HepG2 (cell line): ENCODE results near the gene C2orf15. TPM values are rescaled to one million over a fixed set of nuclear protein-coding genes. Genes with fewer than 3 reads are reported as not detected.

ENCODE experiments used
- EED ChIP-seq: sonication (generic); formaldehyde crosslinking; IDR thresholded peaks from 2 replicates; pipeline ENCODE4 v1.5.0; 2020; ENCODE audit warnings: mild to moderate bottlenecking, missing genetic modification reagents
- KLF6 ChIP-seq: IDR thresholded peaks from 2 replicates; pipeline ENCODE4 v1.8.0; 2016; ENCODE audit warnings: missing biosample characterization, missing genetic modification reagents
- NFKB2 ChIP-seq: sonication (generic); formaldehyde crosslinking; IDR thresholded peaks from 2 replicates; pipeline ENCODE4 v1.4.0; 2020; ENCODE audit warnings: missing genetic modification reagents, borderline replicate concordance
- NFYC ChIP-seq: IDR thresholded peaks from 2 replicates; pipeline ENCODE4 v1.6.1; 2016; ENCODE audit warnings: missing genetic modification reagents, missing compliant biosample characterization
- RFXAP ChIP-seq: sonication (generic); formaldehyde crosslinking; IDR thresholded peaks from 2 replicates; pipeline ENCODE4 v1.4.0; 2020; ENCODE audit warnings: missing genetic modification reagents, borderline replicate concordance
- TRIM22 ChIP-seq: fragments of 450-650 bp; IDR thresholded peaks from 2 replicates; pipeline ENCODE4 v1.6.1; 2017
- TRIM24 ChIP-seq: sonication (generic); formaldehyde crosslinking; IDR thresholded peaks from 2 replicates; pipeline ENCODE4 v1.8.0; 2022; ENCODE audit warnings: mild to moderate bottlenecking, missing genetic modification reagents
- XBP1 ChIP-seq: sonication (generic); formaldehyde crosslinking; IDR thresholded peaks from 2 replicates; pipeline ENCODE4 v1.5.0; 2020; ENCODE audit warnings: missing genetic modification reagents
- ZFP62 ChIP-seq: sonication (generic); formaldehyde crosslinking; IDR thresholded peaks from 2 replicates; pipeline ENCODE4 v1.4.0; 2020; ENCODE audit warnings: missing genetic modification reagents
- ZNF281 ChIP-seq: sonication (generic); formaldehyde crosslinking; IDR thresholded peaks from 2 replicates; pipeline ENCODE4 v1.4.0; 2020; ENCODE audit warnings: missing genetic modification reagents, borderline replicate concordance
- ZNF335 ChIP-seq: sonication (generic); formaldehyde crosslinking; IDR thresholded peaks from 2 replicates; pipeline ENCODE4 v1.4.0; 2020; ENCODE audit warnings: missing genetic modification reagents
- ZNF691 ChIP-seq: sonication (generic); formaldehyde crosslinking; IDR thresholded peaks from 2 replicates; pipeline ENCODE4 v1.4.0; 2020; ENCODE audit warnings: missing genetic modification reagents, low read depth, mild to moderate bottlenecking, borderline replicate concordance
- ZNF720 ChIP-seq: sonication (generic); formaldehyde crosslinking; IDR thresholded peaks from 2 replicates; pipeline ENCODE4 v1.4.0; 2020; ENCODE audit warnings: missing genetic modification reagents
- ZNF773 ChIP-seq: sonication (generic); formaldehyde crosslinking; IDR thresholded peaks from 2 replicates; pipeline ENCODE4 v1.4.0; 2020; ENCODE audit warnings: missing genetic modification reagents, borderline replicate concordance
- polyA plus RNA-seq, 8 experiments: library from polyadenylated mRNA; depleted of rRNA in 3 of 8; stranded (reverse) in 7 of 8; unstranded in 1 of 8; fragments of >200 nt; fragmentation: Illumina TruSeq in 4 of 8; extraction: Trizol in 4 of 8; gene quantifications; 2 replicates each; pipeline versions ENCODE4 v1.2.1 to v1.2.3, GENCODE V29; 2011 to 2016; ENCODE audit warnings: low read depth in 4 of 8, missing spikeins in 1 of 8, mixed read lengths in 1 of 8; ENCODE audit not compliant: insufficient read depth in 1 of 8
- total RNA-seq, 5 experiments: library from RNA; depleted of rRNA; stranded (reverse); fragments of >200 nt; fragmentation: Illumina TruSeq; extraction: Trizol; gene quantifications; 2 replicates each; pipeline ENCODE4 v1.2.3, GENCODE V29; 2016; ENCODE audit warnings: low read depth in 1 of 5
- TF ChIP-seq, protein P1 (sequence below): sonication (generic); formaldehyde crosslinking; IDR thresholded peaks from 2 replicates; pipeline ENCODE4 v1.9.0; 2021; ENCODE audit warnings: mild to moderate bottlenecking, missing genetic modification reagents
- TF ChIP-seq, protein P2 (sequence below): sonication (generic); formaldehyde crosslinking; IDR thresholded peaks from 2 replicates; pipeline ENCODE4 v1.8.1; 2023; ENCODE audit warnings: missing genetic modification reagents, inconsistent platforms, borderline replicate concordance

The C2orf15 gene
- total and polyA plus RNA-seq, 2 of the 13 experiments (the other 11 are each of a cell fraction or from before 2014, with no cell fraction given): 5.5 to 8.3 TPM

GRCh38 chr2:99180755-99181623 is 39.5 kb downstream of the C2orf15 start, which contains the start of the genes MITD1 and MRPL30 (continued):
- no peak; the same call in 1 of the 2 replicates for TF ChIP-seq ZNF281 (CRISPR knock-in tag)
- TF ChIP-seq TRIM24 (CRISPR knock-in tag): no peak
- TF ChIP-seq, protein P1, sequence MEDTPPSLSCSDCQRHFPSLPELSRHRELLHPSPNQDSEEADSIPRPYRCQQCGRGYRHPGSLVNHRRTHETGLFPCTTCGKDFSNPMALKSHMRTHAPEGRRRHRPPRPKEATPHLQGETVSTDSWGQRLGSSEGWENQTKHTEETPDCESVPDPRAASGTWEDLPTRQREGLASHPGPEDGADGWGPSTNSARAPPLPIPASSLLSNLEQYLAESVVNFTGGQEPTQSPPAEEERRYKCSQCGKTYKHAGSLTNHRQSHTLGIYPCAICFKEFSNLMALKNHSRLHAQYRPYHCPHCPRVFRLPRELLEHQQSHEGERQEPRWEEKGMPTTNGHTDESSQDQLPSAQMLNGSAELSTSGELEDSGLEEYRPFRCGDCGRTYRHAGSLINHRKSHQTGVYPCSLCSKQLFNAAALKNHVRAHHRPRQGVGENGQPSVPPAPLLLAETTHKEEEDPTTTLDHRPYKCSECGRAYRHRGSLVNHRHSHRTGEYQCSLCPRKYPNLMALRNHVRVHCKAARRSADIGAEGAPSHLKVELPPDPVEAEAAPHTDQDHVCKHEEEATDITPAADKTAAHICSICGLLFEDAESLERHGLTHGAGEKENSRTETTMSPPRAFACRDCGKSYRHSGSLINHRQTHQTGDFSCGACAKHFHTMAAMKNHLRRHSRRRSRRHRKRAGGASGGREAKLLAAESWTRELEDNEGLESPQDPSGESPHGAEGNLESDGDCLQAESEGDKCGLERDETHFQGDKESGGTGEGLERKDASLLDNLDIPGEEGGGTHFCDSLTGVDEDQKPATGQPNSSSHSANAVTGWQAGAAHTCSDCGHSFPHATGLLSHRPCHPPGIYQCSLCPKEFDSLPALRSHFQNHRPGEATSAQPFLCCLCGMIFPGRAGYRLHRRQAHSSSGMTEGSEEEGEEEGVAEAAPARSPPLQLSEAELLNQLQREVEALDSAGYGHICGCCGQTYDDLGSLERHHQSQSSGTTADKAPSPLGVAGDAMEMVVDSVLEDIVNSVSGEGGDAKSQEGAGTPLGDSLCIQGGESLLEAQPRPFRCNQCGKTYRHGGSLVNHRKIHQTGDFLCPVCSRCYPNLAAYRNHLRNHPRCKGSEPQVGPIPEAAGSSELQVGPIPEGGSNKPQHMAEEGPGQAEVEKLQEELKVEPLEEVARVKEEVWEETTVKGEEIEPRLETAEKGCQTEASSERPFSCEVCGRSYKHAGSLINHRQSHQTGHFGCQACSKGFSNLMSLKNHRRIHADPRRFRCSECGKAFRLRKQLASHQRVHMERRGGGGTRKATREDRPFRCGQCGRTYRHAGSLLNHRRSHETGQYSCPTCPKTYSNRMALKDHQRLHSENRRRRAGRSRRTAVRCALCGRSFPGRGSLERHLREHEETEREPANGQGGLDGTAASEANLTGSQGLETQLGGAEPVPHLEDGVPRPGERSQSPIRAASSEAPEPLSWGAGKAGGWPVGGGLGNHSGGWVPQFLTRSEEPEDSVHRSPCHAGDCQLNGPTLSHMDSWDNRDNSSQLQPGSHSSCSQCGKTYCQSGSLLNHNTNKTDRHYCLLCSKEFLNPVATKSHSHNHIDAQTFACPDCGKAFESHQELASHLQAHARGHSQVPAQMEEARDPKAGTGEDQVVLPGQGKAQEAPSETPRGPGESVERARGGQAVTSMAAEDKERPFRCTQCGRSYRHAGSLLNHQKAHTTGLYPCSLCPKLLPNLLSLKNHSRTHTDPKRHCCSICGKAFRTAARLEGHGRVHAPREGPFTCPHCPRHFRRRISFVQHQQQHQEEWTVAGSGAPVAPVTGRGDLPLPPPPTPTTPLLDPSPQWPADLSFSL: 0 out of 2 replicates have a peak, but pooled peaks have one; percentile 17
- TF ChIP-seq NFYC: peak; percentile 60; the same call in 1 of the 2 replicates
- TF ChIP-seq, protein P2, sequence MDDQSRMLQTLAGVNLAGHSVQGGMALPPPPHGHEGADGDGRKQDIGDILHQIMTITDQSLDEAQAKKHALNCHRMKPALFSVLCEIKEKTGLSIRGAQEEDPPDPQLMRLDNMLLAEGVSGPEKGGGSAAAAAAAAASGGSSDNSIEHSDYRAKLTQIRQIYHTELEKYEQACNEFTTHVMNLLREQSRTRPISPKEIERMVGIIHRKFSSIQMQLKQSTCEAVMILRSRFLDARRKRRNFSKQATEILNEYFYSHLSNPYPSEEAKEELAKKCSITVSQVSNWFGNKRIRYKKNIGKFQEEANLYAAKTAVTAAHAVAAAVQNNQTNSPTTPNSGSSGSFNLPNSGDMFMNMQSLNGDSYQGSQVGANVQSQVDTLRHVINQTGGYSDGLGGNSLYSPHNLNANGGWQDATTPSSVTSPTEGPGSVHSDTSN (CRISPR knock-in tag): no peak; the same call in 1 of the 2 replicates
- peak; percentile 66; the same call in 1 of the 2 replicates for TF ChIP-seq ZNF773 (CRISPR knock-in tag)
- TF ChIP-seq RFXAP (CRISPR knock-in tag): peak; percentile 96
- TF ChIP-seq NFKB2: peak; percentile 74; the same call in 1 of the 2 replicates
- TF ChIP-seq EED (CRISPR knock-in tag): peak; percentile 87
- TF ChIP-seq ZNF691 (CRISPR knock-in tag): peak; percentile 65; the same call in 1 of the 2 replicates
- no peak for TF ChIP-seq ZNF720 (CRISPR knock-in tag)
- peak; percentile 94 for TF ChIP-seq ZNF335 (CRISPR knock-in tag)
- no peak for TF ChIP-seq ZFP62
- TF ChIP-seq TRIM22: no peak
- TF ChIP-seq XBP1: no peak
- peak; percentile 98 for TF ChIP-seq KLF6 (CRISPR knock-in tag)
